ENCODE data around the gene CDH20. TPM values are rescaled to one million over a fixed set of nuclear protein-coding genes. Genes with fewer than 3 reads are reported as not detected.

CDH20 gene
- total and polyA plus RNA-seq, 4 donors, result 0.02 to 0.11 (median 0.07) TPM; not detected in 1

DNA sequence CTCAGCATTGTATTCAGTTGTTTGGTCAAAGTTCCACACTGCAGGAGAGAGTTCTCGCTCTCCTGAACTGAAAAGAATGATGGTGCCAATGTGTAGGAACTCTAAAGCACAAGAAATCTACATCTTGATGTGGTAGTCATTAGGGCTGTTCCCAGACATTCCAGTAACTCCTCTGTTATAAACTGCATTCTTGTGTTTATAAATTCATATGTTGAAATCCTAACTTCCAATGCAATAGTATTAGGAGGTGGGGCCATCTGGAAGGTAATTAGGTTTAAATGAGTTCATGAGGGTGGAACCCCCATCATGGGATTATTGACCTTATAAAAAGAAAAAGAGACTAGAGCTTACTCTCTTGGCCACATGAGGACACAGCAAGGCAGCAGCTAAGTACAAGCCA, 239.6 kb downstream of the CDH20 start:
- no peak for TF ChIP-seq CTCF (IDR thresholded peaks at IDR 0.05; ENCODE audit: control extremely low read depth, extremely low read depth)
- no peaks in the 10 kb centered on the region for H3K36me3 ChIP-seq (ENCODE audit: control insufficient read depth in 4 of 4, insufficient read depth in 4 of 4, low read length in 4 of 4)
- ATAC-seq (ENCODE audit: insufficient read depth, low FRiP score) (no peak), DNase-seq (no peak)
- no peak overlapping the region for H3K9ac ChIP-seq (ENCODE audit: insufficient read depth in 1 of 2, low read length in 2 of 2)
- H3K4me3 ChIP-seq, result no peak overlapping the region
- WGBS, 2 donors, result 92 to 100% methylated on average over 1 of the region's 1 CpG
- H3K27ac ChIP-seq (ENCODE audit: low read depth in 1 of 2, low read length in 1 of 2), result no peak overlapping the region
- peaks cover 0 to 2% (median under 1%) of the 10 kb centered on the region in 4 donors for H3K9me3 ChIP-seq (ENCODE audit: control insufficient read depth in 4 of 4, insufficient read depth in 3 of 4, low read length in 3 of 4)
- H3K4me1 ChIP-seq (ENCODE audit: control insufficient read depth in 5 of 5, insufficient read depth in 5 of 5, low read length in 5 of 5), result peaks cover 0 to 5% (median 0%) of the 10 kb centered on the region in 5 donors
- no peaks in the 10 kb centered on the region for H3K27me3 ChIP-seq (ENCODE audit: control insufficient read depth in 3 of 3, insufficient read depth in 3 of 3, low read length in 2 of 3)

- Histone ChIP-seq H3K9ac (ENCODE audit: insufficient read depth in 1 of 2, low read length in 2 of 2) (no peak overlapping the region), H3K27me3 (ENCODE audit: control insufficient read depth in 3 of 3, insufficient read depth in 3 of 3, low read length in 2 of 3) (no peaks in the 10 kb centered on the region), H3K4me3 (no peak overlapping the region), H3K9me3 (ENCODE audit: control insufficient read depth in 4 of 4, insufficient read depth in 3 of 4, low read length in 3 of 4) (peaks cover 0 to 2% (median 0%) of the 10 kb centered on the region in 4 donors), H3K27ac (ENCODE audit: low read depth in 1 of 2, low read length in 1 of 2) (no peak overlapping the region), H3K36me3 (ENCODE audit: control insufficient read depth in 4 of 4, insufficient read depth in 4 of 4, low read length in 4 of 4) (no peaks in the 10 kb centered on the region), H3K4me1 (ENCODE audit: control insufficient read depth in 5 of 5, insufficient read depth in 5 of 5, low read length in 5 of 5) (peaks cover 0 to 5% (median 0%) of the 10 kb centered on the region in 5 donors)
- ATAC-seq (ENCODE audit: insufficient read depth, low FRiP score) (no peak), DNase-seq (no peak)
- TF ChIP-seq CTCF (IDR thresholded peaks at IDR 0.05; ENCODE audit: control extremely low read depth, extremely low read depth), result no peak
These were observed 241.4 kb downstream of the CDH20 start for GRCh38 chr18:61574665-61575064.

- no peaks in the 10 kb centered on the region for H3K36me3 ChIP-seq (ENCODE audit: control insufficient read depth in 4 of 4, insufficient read depth in 4 of 4, low read length in 4 of 4)
- no peak overlapping the region for H3K27ac ChIP-seq (ENCODE audit: low read depth in 1 of 2, low read length in 1 of 2)
- no peak for TF ChIP-seq CTCF (IDR thresholded peaks at IDR 0.05; ENCODE audit: control extremely low read depth, extremely low read depth)
- H3K9me3 ChIP-seq (ENCODE audit: control insufficient read depth in 4 of 4, insufficient read depth in 3 of 4, low read length in 3 of 4), result peaks cover 0 to 2% (median 0%) of the 10 kb centered on the region in 4 donors
- H3K27me3 ChIP-seq (ENCODE audit: control insufficient read depth in 3 of 3, insufficient read depth in 3 of 3, low read length in 2 of 3), result no peaks in the 10 kb centered on the region
- no peak overlapping the region for H3K9ac ChIP-seq (ENCODE audit: insufficient read depth in 1 of 2, low read length in 2 of 2)
- DNase-seq, result no peak
- ATAC-seq (ENCODE audit: insufficient read depth, low FRiP score), result no peak
- WGBS, 2 donors, result 70 to 83% methylated on average over 3 of the region's 3 CpGs
- H3K4me3 ChIP-seq, result no peak overlapping the region
- H3K4me1 ChIP-seq (ENCODE audit: control insufficient read depth in 5 of 5, insufficient read depth in 5 of 5, low read length in 5 of 5), result peaks cover 0 to 4% (median 0%) of the 10 kb centered on the region in 5 donors
These were observed 242.2 kb downstream of the CDH20 start for GRCh38 chr18:61575419-61575818.

DNA sequence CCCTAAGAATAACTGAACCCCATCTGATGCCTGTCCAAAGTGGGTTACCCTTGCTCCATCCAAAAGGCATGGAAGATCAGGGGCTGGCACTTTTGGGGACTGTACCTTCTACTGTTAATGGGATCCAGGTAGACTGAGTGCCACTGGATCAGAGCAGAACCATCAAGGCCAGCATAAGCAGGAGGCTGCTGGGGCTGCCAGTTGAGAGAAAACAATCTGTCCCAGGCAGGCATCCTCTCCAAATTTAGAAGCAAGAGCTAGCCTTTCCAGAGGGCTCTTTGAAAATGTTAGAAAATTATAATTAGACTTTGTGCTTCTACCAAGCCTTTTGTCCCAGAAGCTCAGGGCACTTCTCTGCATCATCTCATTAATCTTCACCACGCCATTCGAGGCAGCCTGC, 245.6 kb downstream of the CDH20 start:
- Histone ChIP-seq H3K27ac (ENCODE audit: low read depth in 1 of 2, low read length in 1 of 2) (no peak overlapping the region), H3K4me3 (no peak overlapping the region), H3K27me3 (ENCODE audit: control insufficient read depth in 3 of 3, insufficient read depth in 3 of 3, low read length in 2 of 3) (no peaks in the 10 kb centered on the region), H3K9me3 (ENCODE audit: control insufficient read depth in 4 of 4, insufficient read depth in 3 of 4, low read length in 3 of 4) (no peaks in the 10 kb centered on the region), H3K9ac (ENCODE audit: insufficient read depth in 1 of 2, low read length in 2 of 2) (no peak overlapping the region), H3K4me1 (ENCODE audit: control insufficient read depth in 5 of 5, insufficient read depth in 5 of 5, low read length in 5 of 5) (peaks cover 0 to 21% (median 0%) of the 10 kb centered on the region in 5 donors), H3K36me3 (ENCODE audit: control insufficient read depth in 4 of 4, insufficient read depth in 4 of 4, low read length in 4 of 4) (no peaks in the 10 kb centered on the region)
- no peak for TF ChIP-seq CTCF (IDR thresholded peaks at IDR 0.05; ENCODE audit: control extremely low read depth, extremely low read depth)
- DNase-seq (no peak), ATAC-seq (ENCODE audit: insufficient read depth, low FRiP score) (no peak)
- 78 to 91% methylated on average over 2 of the region's 2 CpGs for WGBS, 2 donors

All from lung (tissue), 12 donors.